ENCODE results near the gene CHD9. TPM values are rescaled to one million over a fixed set of nuclear protein-coding genes. Genes with fewer than 3 reads are reported as not detected.

The CHD9 gene
- total RNA-seq, 3 donors from 2014 or later (not counting 1 experiment from before 2014, with no cell fraction given) = 81.4 to 85.2 (median 81.9) TPM

DNA sequence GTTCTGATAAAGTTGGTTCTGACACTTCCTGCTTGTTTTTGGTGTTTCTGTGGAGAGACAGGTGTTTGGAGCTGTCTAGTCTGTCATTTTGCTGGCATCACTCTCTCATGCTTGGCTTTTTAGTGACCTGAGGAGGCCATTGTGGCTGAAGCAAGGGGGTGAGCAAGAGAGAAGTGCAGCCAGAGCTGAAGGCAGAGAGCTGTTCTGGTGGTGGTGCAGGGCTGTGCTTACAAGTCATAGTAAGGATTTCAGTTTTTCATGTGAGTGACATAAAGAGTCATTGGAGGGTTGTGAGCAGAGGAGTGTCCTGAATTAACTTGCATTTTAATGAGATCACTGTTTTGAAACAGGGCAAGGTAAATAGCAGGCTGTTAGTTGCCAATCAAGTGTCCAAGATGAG is 97.5 kb downstream of the CHD9 start:
- H3K9me3 Mint-ChIP-seq = no peaks in the 10 kb centered on the region
- intact Hi-C loops (cut with micrococcal nuclease) = no loop called here
- H3K36me3 Mint-ChIP-seq = peaks cover 13% of the 10 kb centered on the region
- DNase-seq (no peak), ATAC-seq (no peak)
- Histone ChIP-seq H3K4me3 (ENCODE audit: low read length) (no peak overlapping the region), H3K27me3 (ENCODE audit: control insufficient read depth, insufficient read depth, low read length) (no peaks in the 10 kb centered on the region), H3K27ac (ENCODE audit: low read length) (no peak overlapping the region), H3K4me1 (ENCODE audit: control insufficient read depth, insufficient read depth, low read length) (peaks cover 3% of the 10 kb centered on the region), H3K36me3 (ENCODE audit: control insufficient read depth, insufficient read depth, low read length) (peaks cover 15% of the 10 kb centered on the region), H3K9me3 (ENCODE audit: control insufficient read depth, insufficient read depth, low read length) (no peaks in the 10 kb centered on the region)
- no peaks in the 10 kb centered on the region for H3K27me3 Mint-ChIP-seq (ENCODE audit: low read depth in 2 of 2)
- H3K4me1 Mint-ChIP-seq = no peaks in the 10 kb centered on the region
- no peak for TF ChIP-seq CTCF (IDR thresholded peaks at IDR 0.05)
- no peak overlapping the region for H3K27ac Mint-ChIP-seq
- no peak overlapping the region for H3K4me3 Mint-ChIP-seq

- peaks cover 13% of the 10 kb centered on the region for H3K36me3 Mint-ChIP-seq
- Histone ChIP-seq H3K4me3 (ENCODE audit: low read length) (no peak overlapping the region), H3K27ac (ENCODE audit: low read length) (no peak overlapping the region), H3K36me3 (ENCODE audit: control insufficient read depth, insufficient read depth, low read length) (peaks cover 16% of the 10 kb centered on the region), H3K4me1 (ENCODE audit: control insufficient read depth, insufficient read depth, low read length) (peaks cover 3% of the 10 kb centered on the region), H3K9me3 (ENCODE audit: control insufficient read depth, insufficient read depth, low read length) (no peaks in the 10 kb centered on the region), H3K27me3 (ENCODE audit: control insufficient read depth, insufficient read depth, low read length) (no peaks in the 10 kb centered on the region)
- intact Hi-C loops (cut with micrococcal nuclease) = no loop called here
- no peak for ATAC-seq
- no peak overlapping the region for H3K4me3 Mint-ChIP-seq
- H3K9me3 Mint-ChIP-seq = no peaks in the 10 kb centered on the region
- H3K4me1 Mint-ChIP-seq = no peaks in the 10 kb centered on the region
- H3K27me3 Mint-ChIP-seq (ENCODE audit: low read depth in 2 of 2) = no peaks in the 10 kb centered on the region
- no peak overlapping the region for H3K27ac Mint-ChIP-seq
- DNase-seq = no peak
- no peak for TF ChIP-seq CTCF (IDR thresholded peaks at IDR 0.05)
Measured at GRCh38 chr16:53153130-53153529, 98.3 kb downstream of the CHD9 start.

GRCh38 chr16:53154513-53154912 is 99.7 kb downstream of the CHD9 start:
- intact Hi-C loops (cut with micrococcal nuclease) = no loop called here
- H3K4me3 ChIP-seq (ENCODE audit: low read length) = no peak overlapping the region
- peaks cover 16% of the 10 kb centered on the region for H3K36me3 ChIP-seq (ENCODE audit: control insufficient read depth, insufficient read depth, low read length)
- Mint-ChIP-seq H3K27ac (no peak overlapping the region), H3K4me3 (no peak overlapping the region), H3K36me3 (peaks cover 13% of the 10 kb centered on the region), H3K4me1 (no peaks in the 10 kb centered on the region), H3K9me3 (no peaks in the 10 kb centered on the region), H3K27me3 (ENCODE audit: low read depth in 2 of 2) (no peaks in the 10 kb centered on the region)
- H3K27ac ChIP-seq (ENCODE audit: low read length) = no peak overlapping the region
- H3K27me3 ChIP-seq (ENCODE audit: control insufficient read depth, insufficient read depth, low read length) = no peaks in the 10 kb centered on the region
- no peak for TF ChIP-seq CTCF (IDR thresholded peaks at IDR 0.05)
- ATAC-seq = no peak
- no peaks in the 10 kb centered on the region for H3K9me3 ChIP-seq (ENCODE audit: control insufficient read depth, insufficient read depth, low read length)
- peaks cover 3% of the 10 kb centered on the region for H3K4me1 ChIP-seq (ENCODE audit: control insufficient read depth, insufficient read depth, low read length)
- no peak for DNase-seq
- 98% methylated on average over 9 of the region's 9 CpGs for WGBS (ENCODE audit: insufficient coverage)

GRCh38 chr16:53156516-53156915 is 101.7 kb downstream of the CHD9 start:
- H3K27ac Mint-ChIP-seq = no peak overlapping the region
- H3K4me1 Mint-ChIP-seq = no peaks in the 10 kb centered on the region
- Histone ChIP-seq H3K9me3 (ENCODE audit: control insufficient read depth, insufficient read depth, low read length) (no peaks in the 10 kb centered on the region), H3K27ac (ENCODE audit: low read length) (no peak overlapping the region), H3K4me3 (ENCODE audit: low read length) (no peak overlapping the region), H3K36me3 (ENCODE audit: control insufficient read depth, insufficient read depth, low read length) (peaks cover 16% of the 10 kb centered on the region), H3K27me3 (ENCODE audit: control insufficient read depth, insufficient read depth, low read length) (no peaks in the 10 kb centered on the region), H3K4me1 (ENCODE audit: control insufficient read depth, insufficient read depth, low read length) (peaks cover 3% of the 10 kb centered on the region)
- H3K9me3 Mint-ChIP-seq = no peaks in the 10 kb centered on the region
- no peak for DNase-seq
- no peak for ATAC-seq
- no peak for TF ChIP-seq CTCF (IDR thresholded peaks at IDR 0.05)
- peaks cover 13% of the 10 kb centered on the region for H3K36me3 Mint-ChIP-seq
- WGBS (ENCODE audit: insufficient coverage) = 95% methylated on average over 2 of the region's 2 CpGs
- no peaks in the 10 kb centered on the region for H3K27me3 Mint-ChIP-seq (ENCODE audit: low read depth in 2 of 2)
- H3K4me3 Mint-ChIP-seq = no peak overlapping the region
- intact Hi-C loops (cut with micrococcal nuclease) = no loop called here
